MCF 10A (cell line): ENCODE data around the gene GPHA2. TPM values are rescaled to one million over a fixed set of nuclear protein-coding genes. Genes with fewer than 3 reads are reported as not detected.

Experiments
- BruUV-seq: library from RNA; stranded (reverse); fragments of 400-500 nt; replicated peaks from 2 replicates; lab custom pipeline; 2021; lab: Mats Ljungman, UMichigan
- CTCF ChIA-PET: fragments of 300-600 bp; sonication (Branson Sonifier 250); formaldehyde crosslinking; extraction: SDS; loops from one replicate; lab custom pipeline; 2021; ENCODE audit warnings: antibody characterized with exemption, inconsistent platforms; lab: Yijun Ruan, JAX
- POLR2A ChIA-PET: fragments of 300-600, 350-650 bp; sonication (Branson Sonifier 250); formaldehyde crosslinking; extraction: SDS; loops from one replicate; lab custom pipeline; 2020; ENCODE audit warnings: antibody characterized with exemption, inconsistent platforms; lab: Yijun Ruan, JAX
- DNase-seq: peaks from one replicate; pipeline ENCODE4 v3.0.0-alpha.2; 2018; ENCODE audit not compliant: unreplicated experiment
- H3K27ac Mint-ChIP-seq: one replicate; pipeline ENCODE4 v1.8.0; 2022; ENCODE audit warnings: mild to moderate bottlenecking, low read depth, mixed read lengths; ENCODE audit not compliant: unreplicated experiment
- H3K27me3 Mint-ChIP-seq: one replicate; pipeline ENCODE4 v1.8.0; 2022; ENCODE audit warnings: mixed read lengths; ENCODE audit not compliant: insufficient read depth, unreplicated experiment
- H3K36me3 Mint-ChIP-seq: one replicate; pipeline ENCODE4 v1.8.0; 2022; ENCODE audit warnings: mild to moderate bottlenecking, moderate library complexity, mixed read lengths; ENCODE audit not compliant: insufficient read depth, unreplicated experiment
- H3K4me1 Mint-ChIP-seq: one replicate; pipeline ENCODE4 v1.8.0; 2022; ENCODE audit warnings: mixed read lengths; ENCODE audit not compliant: insufficient read depth, unreplicated experiment
- H3K4me3 Mint-ChIP-seq: one replicate; pipeline ENCODE4 v1.8.0; 2022; ENCODE audit warnings: mild to moderate bottlenecking, moderate library complexity, mixed read lengths; ENCODE audit not compliant: unreplicated experiment
- H3K9me3 Mint-ChIP-seq: one replicate; pipeline ENCODE4 v1.8.0; 2022; ENCODE audit warnings: mixed read lengths; ENCODE audit not compliant: unreplicated experiment
- intact Hi-C: fragments of 100-400 bp; cut with micrococcal nuclease; formaldehyde crosslinking; loops from 2 replicates; pipeline ENCODE4 v1.14.1; 2022
- total RNA-seq: library from RNA; stranded (reverse); gene quantifications from 2 replicates; pipeline ENCODE4 v1.2.3, GENCODE V29; 2022
- TF ChIP-seq, protein P1 (sequence below): fragments of 200-600 bp; IDR thresholded peaks from one replicate; pipeline ENCODE4 v1.8.0; 2022; ENCODE audit warnings: antibody characterized with exemption, mild to moderate bottlenecking; ENCODE audit not compliant: unreplicated experiment

The GPHA2 gene
- total RNA-seq, 1 experiment from 2014 or later = not detected

DNA sequence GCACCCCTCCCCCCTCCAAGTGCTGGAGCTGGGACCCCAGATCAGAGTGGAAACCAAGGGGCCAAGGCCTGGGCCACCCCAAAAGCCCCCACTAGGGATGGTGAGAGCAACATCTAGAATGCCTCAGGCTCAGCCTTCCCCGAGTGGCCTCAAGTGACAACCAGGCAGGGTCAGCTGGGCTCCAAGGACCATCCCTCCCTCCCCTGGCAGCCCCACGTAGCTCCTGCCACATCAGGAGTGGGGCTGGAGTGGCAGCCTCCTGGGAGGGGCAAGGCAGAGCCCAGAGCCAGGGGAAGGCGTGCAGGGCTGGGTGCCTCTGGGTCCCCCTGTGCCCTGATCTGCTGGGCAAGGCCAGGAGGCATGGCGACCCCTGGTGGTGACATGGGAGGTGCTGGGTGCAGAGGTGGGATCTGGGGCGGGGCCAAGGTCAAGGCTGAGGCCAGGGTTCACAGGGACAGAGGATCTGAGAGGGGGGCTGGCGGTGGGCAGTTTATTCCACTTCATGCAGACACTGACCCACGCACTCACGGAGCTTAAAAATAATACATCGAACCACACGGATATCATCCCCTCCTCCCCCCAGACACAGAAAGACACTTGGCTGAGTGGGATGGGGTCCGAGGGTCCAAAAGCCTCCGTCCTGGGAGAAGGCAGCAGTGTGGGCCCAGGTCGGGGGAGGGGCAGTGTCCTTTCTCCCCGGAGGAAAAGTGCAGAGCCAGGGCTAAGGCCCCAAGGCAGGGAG, 41.5 kb downstream of the GPHA2 start:
- BruUV-seq = no TSS peak
- H3K9me3 Mint-ChIP-seq = no peaks in the 10 kb centered on the region
- intact Hi-C loops = loop anchor here (1.0 to 2.0 kb wide), 2 partner anchors 47 to 107 kb away; no protein-coding TSS in a partner anchor
- no peak overlapping the region for H3K4me3 Mint-ChIP-seq
- peaks cover 9% of the 10 kb centered on the region for H3K36me3 Mint-ChIP-seq
- TF ChIP-seq, protein P1, sequence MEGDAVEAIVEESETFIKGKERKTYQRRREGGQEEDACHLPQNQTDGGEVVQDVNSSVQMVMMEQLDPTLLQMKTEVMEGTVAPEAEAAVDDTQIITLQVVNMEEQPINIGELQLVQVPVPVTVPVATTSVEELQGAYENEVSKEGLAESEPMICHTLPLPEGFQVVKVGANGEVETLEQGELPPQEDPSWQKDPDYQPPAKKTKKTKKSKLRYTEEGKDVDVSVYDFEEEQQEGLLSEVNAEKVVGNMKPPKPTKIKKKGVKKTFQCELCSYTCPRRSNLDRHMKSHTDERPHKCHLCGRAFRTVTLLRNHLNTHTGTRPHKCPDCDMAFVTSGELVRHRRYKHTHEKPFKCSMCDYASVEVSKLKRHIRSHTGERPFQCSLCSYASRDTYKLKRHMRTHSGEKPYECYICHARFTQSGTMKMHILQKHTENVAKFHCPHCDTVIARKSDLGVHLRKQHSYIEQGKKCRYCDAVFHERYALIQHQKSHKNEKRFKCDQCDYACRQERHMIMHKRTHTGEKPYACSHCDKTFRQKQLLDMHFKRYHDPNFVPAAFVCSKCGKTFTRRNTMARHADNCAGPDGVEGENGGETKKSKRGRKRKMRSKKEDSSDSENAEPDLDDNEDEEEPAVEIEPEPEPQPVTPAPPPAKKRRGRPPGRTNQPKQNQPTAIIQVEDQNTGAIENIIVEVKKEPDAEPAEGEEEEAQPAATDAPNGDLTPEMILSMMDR = peak; percentile 91
- no peak overlapping the region for H3K27ac Mint-ChIP-seq
- peak; percentile 79 for DNase-seq
- no peaks in the 10 kb centered on the region for H3K4me1 Mint-ChIP-seq
- CTCF ChIA-PET = interaction anchor here (0.6 to 7.1 kb wide), 27 partner anchors 8 to 1707 kb away, joined by 3 to 93 read pairs (median 4); partner anchors contain the start of genes ATG2A and CDC42BPG
- H3K27me3 Mint-ChIP-seq = no peaks in the 10 kb centered on the region
- POLR2A ChIA-PET = interaction anchor here (0.7 to 1.1 kb wide), 3 partner anchors 17 to 593 kb away, joined by 3 read pairs; no protein-coding TSS in a partner anchor

DNA sequence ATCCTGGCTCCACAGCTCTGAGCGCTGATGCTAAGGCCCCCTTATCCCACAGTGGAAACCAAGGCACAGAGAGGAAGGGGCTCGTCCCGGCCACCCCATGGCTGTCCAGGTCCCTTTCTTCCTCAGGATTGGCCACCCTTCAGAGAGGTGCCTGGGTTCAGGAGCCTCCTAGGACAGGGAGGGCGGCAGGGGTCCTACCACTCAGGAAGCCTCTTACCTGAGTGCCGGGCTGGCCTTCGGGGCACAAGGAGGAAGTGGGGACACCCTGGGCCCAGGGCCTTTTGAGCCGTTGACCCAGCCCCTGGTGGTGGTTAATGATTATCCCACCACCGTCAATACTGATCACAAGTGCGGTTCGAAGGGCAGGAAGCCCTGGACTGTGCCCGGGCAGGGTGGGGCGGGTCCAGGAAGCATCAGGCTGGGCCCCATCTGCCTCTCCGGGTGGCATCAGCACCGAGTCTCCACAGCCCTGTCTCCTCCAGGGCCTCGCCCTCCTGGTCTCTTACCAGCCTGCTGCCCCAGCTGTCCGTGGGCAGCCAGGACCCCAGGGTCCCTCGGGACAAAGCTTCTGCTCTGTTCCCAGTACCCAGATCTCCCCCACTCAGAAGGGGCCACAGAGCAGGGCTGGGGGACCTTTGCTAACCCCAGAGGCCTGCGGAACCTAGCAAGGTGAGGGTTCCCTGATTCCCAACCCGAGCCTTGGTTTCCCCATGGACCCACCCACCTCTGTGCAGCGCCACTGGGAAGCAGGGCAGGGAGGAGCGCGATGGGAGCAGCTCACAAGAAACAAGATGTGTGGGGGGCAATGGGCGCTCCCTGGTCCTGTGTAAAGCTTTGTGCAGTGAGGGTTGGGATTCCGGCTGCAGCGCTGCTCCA, 42.3 kb downstream of the GPHA2 start:
- Mint-ChIP-seq H3K4me3 (no peak overlapping the region), H3K4me1 (no peaks in the 10 kb centered on the region), H3K9me3 (no peaks in the 10 kb centered on the region), H3K27me3 (no peaks in the 10 kb centered on the region), H3K27ac (no peak overlapping the region), H3K36me3 (peaks cover 5% of the 10 kb centered on the region)
- DNase-seq = no peak
- intact Hi-C loops = loop anchor here (1.0 to 2.0 kb wide), 2 partner anchors 46 to 107 kb away; no protein-coding TSS in a partner anchor
- ChIA-PET CTCF (interaction anchor here (0.6 to 7.1 kb wide), 23 partner anchors 8 to 1153 kb away, joined by 3 to 93 read pairs (median 5); partner anchors contain the start of genes ATG2A and CDC42BPG), POLR2A (interaction anchor here (0.7 to 1.0 kb wide), 3 partner anchors 16 to 594 kb away, joined by 3 read pairs; no protein-coding TSS in a partner anchor)
- TF ChIP-seq, protein P1 = no peak
- BruUV-seq = no TSS peak

DNA sequence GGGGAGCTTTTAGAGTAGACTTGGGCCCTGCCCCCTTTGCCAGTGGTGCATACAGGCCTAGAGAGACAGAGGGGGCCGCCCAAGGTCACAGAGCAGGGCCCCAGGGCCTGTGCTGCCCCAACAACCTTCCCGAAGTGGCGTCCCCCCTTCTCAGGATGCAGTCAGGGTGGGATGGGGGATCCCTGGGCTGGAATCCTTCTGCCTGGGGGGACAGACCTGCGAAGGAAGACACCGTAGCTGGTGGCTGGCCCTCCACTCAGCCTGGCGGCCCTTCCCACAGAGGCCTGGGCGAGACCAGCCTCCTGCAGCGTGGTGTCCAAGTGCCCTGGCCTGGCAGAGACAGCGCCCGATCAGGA, 42.9 kb downstream of the GPHA2 start:
- no TSS peak for BruUV-seq
- CTCF ChIA-PET = interaction anchor here (0.6 to 7.1 kb wide), 5 partner anchors 14 to 116 kb away, joined by 4 to 93 read pairs (median 6); partner anchors contain the start of gene ATG2A
- no peak for DNase-seq
- H3K27ac Mint-ChIP-seq = no peak overlapping the region
- POLR2A ChIA-PET = no interaction called here
- no peaks in the 10 kb centered on the region for H3K36me3 Mint-ChIP-seq
- no peaks in the 10 kb centered on the region for H3K9me3 Mint-ChIP-seq
- TF ChIP-seq, protein P1 = no peak
- H3K4me3 Mint-ChIP-seq = no peak overlapping the region
- H3K4me1 Mint-ChIP-seq = no peaks in the 10 kb centered on the region
- no peaks in the 10 kb centered on the region for H3K27me3 Mint-ChIP-seq
- intact Hi-C loops = no loop called here
